GM21825 (cell line): Measurements from ENCODE around the gene BAIAP2L2.

Experiments
- ATAC-seq: cut with Tn5 transposase; IDR thresholded peaks from one replicate; pipeline ENCODE4 v1.9.1; 2021; ENCODE audit warnings: mild to moderate bottlenecking, moderate library complexity; ENCODE audit not compliant: unreplicated experiment

The BAIAP2L2 gene

GRCh38 chr22:38108561-38109319, 1.7 kb downstream of the BAIAP2L2 start:
- no peak for ATAC-seq

GRCh38 chr22:38107692-38108515, 2.6 kb downstream of the BAIAP2L2 start:
- ATAC-seq: no peak

- no peak for ATAC-seq
These were observed 3.5 kb downstream of the BAIAP2L2 start for GRCh38 chr22:38106814-38107578.

GRCh38 chr22:38104084-38104483, 6.4 kb downstream of the BAIAP2L2 start:
- no peak for ATAC-seq

GRCh38 chr22:38103641-38104040, 6.8 kb downstream of the BAIAP2L2 start:
- ATAC-seq: no peak

GRCh38 chr22:38098410-38099249, 11.9 kb downstream of the BAIAP2L2 start:
- ATAC-seq: no peak

- no peak for ATAC-seq
These were observed 12.7 kb downstream of the BAIAP2L2 start for GRCh38 chr22:38097557-38098409.

GRCh38 chr22:38097058-38097457, 13.4 kb downstream of the BAIAP2L2 start:
- ATAC-seq: no peak

GRCh38 chr22:38089474-38089851, 21.0 kb downstream of the BAIAP2L2 start:
- ATAC-seq: no peak

- ATAC-seq: no peak
These were observed 21.6 kb downstream of the BAIAP2L2 start for GRCh38 chr22:38088629-38089473.

GRCh38 chr22:38087855-38088254, 22.6 kb downstream of the BAIAP2L2 start:
- ATAC-seq: no peak

GRCh38 chr22:38086942-38087341, 23.5 kb downstream of the BAIAP2L2 start:
- ATAC-seq: no peak

- ATAC-seq: no peak
These were observed 24.3 kb downstream of the BAIAP2L2 start for GRCh38 chr22:38086001-38086845.

- no peak for ATAC-seq
These were observed 25.0 kb downstream of the BAIAP2L2 start for GRCh38 chr22:38085501-38085900.

GRCh38 chr22:38085056-38085455, 25.4 kb downstream of the BAIAP2L2 start:
- ATAC-seq: no peak

- no peak for ATAC-seq
These were observed 26.4 kb downstream of the BAIAP2L2 start, which contains the start of gene SLC16A8 for GRCh38 chr22:38083931-38084631. TSS of gene SLC16A8 (minus strand) at chr22:38084184. CDS start at chr22:38082873, 1,311 bp downstream.
